ENCODE measurements around the gene UGT1A6.

GRCh38 chr2:233794128-233794658 is 101.5 kb downstream of the UGT1A6 start:
- TF ChIP-seq POLR2A (IDR thresholded peaks at IDR 0.05) = no peak
- no peak for TF ChIP-seq CTCF (IDR thresholded peaks at IDR 0.05)

All from breast epithelium (tissue), 3 donors.